Choroid plexus epithelial cell (primary cell): ENCODE results near the gene TCEA2.

ENCODE experiments used
- DNase-seq: peaks from one replicate; pipeline ENCODE4 v3.0.0-alpha.2; 2010; ENCODE audit warnings: low read depth
- H3K4me3 ChIP-seq: 2 replicates; pipeline ENCODE4 v1.5.1; 2011; ENCODE audit warnings: low read depth, mild to moderate bottlenecking, control low read depth, low read length, moderate library complexity
- TF ChIP-seq, protein P1 (sequence below): conservative IDR thresholded peaks from 2 replicates; pipeline ENCODE4 v1.5.1; 2011; ENCODE audit warnings: low read depth, mild to moderate bottlenecking, control low read depth, inconsistent platforms, low read length, moderate library complexity

The TCEA2 gene

DNA sequence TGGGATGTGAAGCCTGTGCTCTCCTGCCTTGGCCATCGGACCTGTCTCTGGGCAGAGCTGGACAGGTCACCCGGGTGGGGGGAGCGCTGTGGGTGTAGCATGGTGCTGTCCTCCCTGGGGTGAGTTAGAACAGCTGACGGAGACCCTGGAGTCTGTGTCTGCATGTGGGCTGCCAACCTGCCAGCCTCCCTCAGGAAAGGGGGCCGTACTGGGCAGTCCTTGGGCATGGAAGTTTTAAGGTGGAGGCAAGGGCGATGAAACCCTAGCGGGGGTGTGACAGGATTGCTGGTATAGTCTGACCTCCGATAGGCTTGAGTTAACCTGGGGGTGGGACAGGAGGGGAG lies 16.0 kb upstream of the TCEA2 start:
- TF ChIP-seq, protein P1, sequence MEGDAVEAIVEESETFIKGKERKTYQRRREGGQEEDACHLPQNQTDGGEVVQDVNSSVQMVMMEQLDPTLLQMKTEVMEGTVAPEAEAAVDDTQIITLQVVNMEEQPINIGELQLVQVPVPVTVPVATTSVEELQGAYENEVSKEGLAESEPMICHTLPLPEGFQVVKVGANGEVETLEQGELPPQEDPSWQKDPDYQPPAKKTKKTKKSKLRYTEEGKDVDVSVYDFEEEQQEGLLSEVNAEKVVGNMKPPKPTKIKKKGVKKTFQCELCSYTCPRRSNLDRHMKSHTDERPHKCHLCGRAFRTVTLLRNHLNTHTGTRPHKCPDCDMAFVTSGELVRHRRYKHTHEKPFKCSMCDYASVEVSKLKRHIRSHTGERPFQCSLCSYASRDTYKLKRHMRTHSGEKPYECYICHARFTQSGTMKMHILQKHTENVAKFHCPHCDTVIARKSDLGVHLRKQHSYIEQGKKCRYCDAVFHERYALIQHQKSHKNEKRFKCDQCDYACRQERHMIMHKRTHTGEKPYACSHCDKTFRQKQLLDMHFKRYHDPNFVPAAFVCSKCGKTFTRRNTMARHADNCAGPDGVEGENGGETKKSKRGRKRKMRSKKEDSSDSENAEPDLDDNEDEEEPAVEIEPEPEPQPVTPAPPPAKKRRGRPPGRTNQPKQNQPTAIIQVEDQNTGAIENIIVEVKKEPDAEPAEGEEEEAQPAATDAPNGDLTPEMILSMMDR, result no peak
- no peak overlapping the region for H3K4me3 ChIP-seq
- no peak for DNase-seq

DNA sequence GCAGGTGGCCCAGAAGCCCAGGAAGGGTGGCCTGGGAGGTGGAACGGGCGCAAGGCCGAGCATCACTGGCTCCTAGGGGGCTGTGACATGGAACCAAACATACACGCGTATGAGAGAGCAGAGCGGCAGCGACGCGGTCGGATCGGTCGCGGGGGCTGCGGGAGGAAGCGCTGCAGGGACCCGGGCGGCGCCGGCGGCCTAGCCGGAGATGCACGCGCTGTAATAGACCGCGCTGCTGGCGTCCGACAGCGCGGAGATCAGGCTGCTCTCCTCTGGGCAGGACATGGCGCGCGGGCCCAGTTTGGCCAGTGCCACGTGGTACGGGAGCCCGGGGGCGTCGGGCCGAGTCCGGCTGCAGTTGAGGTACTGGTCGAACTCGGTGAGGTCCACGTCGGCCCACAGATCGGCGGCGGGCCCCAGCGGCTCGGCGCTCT lies 15.0 kb upstream of the TCEA2 start:
- H3K4me3 ChIP-seq, result no peak overlapping the region
- no peak for DNase-seq
- TF ChIP-seq, protein P1, result no peak

DNA sequence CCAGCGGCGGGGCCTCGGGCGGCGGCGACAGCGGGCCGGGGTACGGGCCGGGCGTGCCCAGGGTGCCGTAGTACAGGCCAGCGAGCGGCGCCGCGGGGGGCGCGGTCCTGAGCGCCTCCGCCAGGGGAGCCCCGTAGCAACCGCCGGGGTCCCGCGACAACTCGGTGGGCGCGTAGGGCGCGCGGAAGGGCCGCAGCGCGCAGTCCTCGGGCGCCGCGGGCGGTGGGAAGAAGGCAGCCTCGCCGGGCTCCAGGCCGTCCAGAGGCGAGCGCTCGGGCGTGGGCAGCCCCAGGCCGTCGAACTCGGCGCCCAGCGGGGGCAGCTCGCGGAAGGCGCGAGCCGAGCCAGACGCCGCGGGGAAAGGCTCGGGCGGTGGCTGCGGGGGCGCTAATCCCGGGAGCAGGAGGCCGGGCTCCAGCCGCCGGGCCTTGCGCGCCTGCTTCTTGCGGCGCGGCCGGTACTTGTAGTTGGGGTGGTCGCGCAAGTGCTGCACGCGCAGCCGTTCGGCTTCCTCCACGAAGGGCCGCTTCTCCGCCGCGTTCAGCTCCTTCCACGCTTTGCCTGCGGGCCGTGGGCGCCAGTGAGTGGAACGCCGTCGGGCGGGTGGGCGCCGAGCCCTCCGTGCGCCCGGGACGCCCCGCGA lies 14.5 kb upstream of the TCEA2 start:
- no peak overlapping the region for H3K4me3 ChIP-seq
- no peak for DNase-seq
- TF ChIP-seq, protein P1, result no peak

DNA sequence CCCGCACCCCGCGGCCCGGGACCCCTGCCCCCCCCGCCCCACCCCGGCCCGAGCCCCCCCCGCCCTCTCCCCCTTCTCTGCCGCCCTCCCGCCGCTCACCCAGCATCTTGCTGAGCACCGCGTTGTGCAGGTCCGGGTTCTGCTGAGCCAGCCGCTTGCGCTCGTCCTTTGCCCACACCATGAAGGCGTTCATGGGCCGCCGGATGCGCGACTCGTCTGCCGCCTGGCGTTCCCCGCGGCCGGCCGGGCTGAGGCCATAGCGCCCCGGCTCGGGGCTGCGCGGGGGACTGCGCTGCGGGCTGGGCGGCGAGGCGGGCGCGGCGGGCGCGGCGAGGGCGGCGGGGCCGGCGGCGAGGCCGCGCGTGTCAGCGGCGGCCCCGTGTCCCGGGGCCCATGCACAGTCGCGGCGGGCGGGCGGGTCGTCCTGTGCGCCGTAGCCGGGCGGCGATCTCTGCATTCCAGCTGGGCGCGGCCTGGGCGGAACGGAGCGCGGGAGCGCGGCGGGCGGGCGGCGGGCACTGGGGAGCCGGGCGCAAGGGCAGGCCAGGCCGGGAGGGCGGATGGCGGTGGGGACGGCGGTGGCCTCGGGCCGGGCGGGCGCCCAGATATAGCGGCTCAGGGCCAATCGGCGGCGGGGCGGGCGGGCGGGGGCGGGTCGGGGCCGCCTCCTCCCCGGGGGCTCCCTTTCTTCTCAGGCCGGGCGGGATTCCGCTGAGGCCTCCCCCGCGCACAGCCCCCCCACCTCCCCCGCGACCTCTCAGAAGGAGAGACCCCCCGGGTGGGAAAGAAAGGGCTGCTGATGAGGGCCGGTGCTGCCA lies 13.7 kb upstream of the TCEA2 start, which contains the start of gene SOX18:
SOX18 (minus strand) TSS at position 580 of the 818 bp plus-strand sequence; CDS start at position 457, 123 bp downstream.
- TF ChIP-seq, protein P1, result no peak
- DNase-seq, result peak; percentile 39
- H3K4me3 ChIP-seq, result no peak within 1 kb of the TSS

DNA sequence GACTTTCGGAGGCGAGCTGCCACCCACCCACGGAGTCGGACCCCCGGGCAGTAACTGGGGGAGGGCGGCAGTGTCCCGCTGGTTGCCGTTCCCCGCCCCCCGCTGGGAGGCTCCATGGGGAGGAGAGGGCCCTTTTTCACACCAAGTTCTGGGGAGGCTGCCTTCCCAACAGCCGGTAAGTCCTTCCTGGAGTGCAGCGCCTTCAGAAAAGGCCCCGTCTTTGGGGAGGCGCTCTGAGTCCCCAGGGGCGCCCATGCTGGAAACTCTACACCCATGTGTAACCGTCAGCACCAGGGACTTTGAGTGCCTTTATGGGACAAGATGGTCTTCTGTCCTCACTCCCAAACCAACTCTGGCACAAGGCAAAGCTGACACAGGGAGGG lies 13.1 kb upstream of the TCEA2 start:
- H3K4me3 ChIP-seq, result no peak overlapping the region
- TF ChIP-seq, protein P1, result no peak
- DNase-seq, result no peak

DNA sequence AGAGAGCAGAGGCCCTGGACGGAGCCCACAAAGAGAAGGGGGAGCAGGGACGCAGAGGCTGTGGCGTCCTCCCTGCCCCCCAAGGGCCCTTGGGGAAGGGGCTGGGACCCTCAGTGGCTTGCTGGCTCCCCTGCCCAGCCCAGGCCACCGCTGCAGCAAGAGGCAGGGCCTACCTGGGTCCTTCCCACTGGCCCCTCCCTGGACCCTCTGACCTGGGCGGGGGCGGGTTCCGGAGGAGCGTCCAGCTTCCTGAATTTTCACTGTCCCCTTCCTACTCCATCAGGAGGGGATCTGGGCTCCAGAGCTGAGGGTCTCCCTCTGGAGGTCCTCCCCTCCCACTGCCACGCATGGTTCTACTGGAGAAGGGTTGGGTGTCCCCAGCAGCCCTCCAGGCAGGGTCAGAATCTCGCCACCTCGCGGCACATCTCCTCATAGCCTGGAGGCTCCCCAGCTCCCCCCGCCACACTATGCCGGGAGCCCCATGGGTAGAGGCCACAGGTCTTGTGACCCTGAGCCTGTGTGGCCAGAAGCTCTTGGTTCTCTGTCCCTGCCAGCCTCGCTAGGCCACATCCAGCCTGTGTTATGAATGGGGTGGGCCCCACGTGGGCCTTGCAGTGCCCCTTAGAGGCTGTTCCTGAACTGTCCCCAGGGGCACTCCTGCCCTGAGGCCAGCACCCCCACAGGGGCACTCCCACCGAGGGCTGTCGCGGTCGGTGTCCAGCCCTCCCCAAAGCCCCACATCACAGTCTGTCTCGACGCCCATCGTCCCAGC lies 12.6 kb upstream of the TCEA2 start:
- TF ChIP-seq, protein P1, result no peak
- no peak for DNase-seq
- no peak overlapping the region for H3K4me3 ChIP-seq
